ENCODE data around the gene SUDS3. TPM values are rescaled to one million over a fixed set of nuclear protein-coding genes. Genes with fewer than 3 reads are reported as not detected.

Gene SUDS3
- total RNA-seq, 1 experiment from 2014 or later: 50.5 TPM

GRCh38 chr12:118409834-118410233 is 33.5 kb downstream of the SUDS3 start:
- H3K27me3 ChIP-seq (ENCODE audit: insufficient read depth, low read length): no peaks in the 10 kb centered on the region
- no peak overlapping the region for H3K4ac ChIP-seq (ENCODE audit: low read depth, low read length)
- H3K4me1 ChIP-seq (ENCODE audit: insufficient read depth, low read length): no peaks in the 10 kb centered on the region
- peaks cover 52 to 79% (median 78%) of the 10 kb centered on the region in 3 experiments; a peak in 6 of 7 replicates for H3K36me3 Mint-ChIP-seq (ENCODE audit: insufficient read depth in 1 of 3, low read depth in 3 of 3)
- no peak overlapping the region for H3K23ac ChIP-seq (ENCODE audit: insufficient read length, low read depth, low read length)
- H3K4me3 Mint-ChIP-seq: no peak overlapping the region
- no peak overlapping the region for H3K9ac ChIP-seq (ENCODE audit: extremely low read depth, insufficient read length, low read length)
- no peak overlapping the region for H2BK12ac ChIP-seq (ENCODE audit: insufficient read length, low read depth, low read length)
- no peak overlapping the region for H3K27ac Mint-ChIP-seq
- H3K79me2 ChIP-seq (ENCODE audit: insufficient read depth, low read length): no peaks in the 10 kb centered on the region
- H3K79me1 ChIP-seq (ENCODE audit: insufficient read depth, low read depth, low read length, poor library complexity, severe bottlenecking): no peaks in the 10 kb centered on the region
- H3K14ac ChIP-seq (ENCODE audit: insufficient read depth, low read length): no peak overlapping the region
- no peak overlapping the region for H4K8ac ChIP-seq (replicated peaks; ENCODE audit: insufficient read length, low read depth, low read length)
- no peak for DNase-seq
- no peak overlapping the region for H2AK5ac ChIP-seq (ENCODE audit: insufficient read length, low read length)
- no peak overlapping the region for H2BK15ac ChIP-seq (ENCODE audit: low read depth, low read length)
- H3K27ac ChIP-seq (ENCODE audit: insufficient read length, low read depth, low read length): no peak overlapping the region
- no peak overlapping the region for H2AFZ ChIP-seq (ENCODE audit: low read length)
- no peak overlapping the region for H4K91ac ChIP-seq (ENCODE audit: insufficient read length, low read depth, low read length)
- no peaks in the 10 kb centered on the region for H3K9me3 ChIP-seq (ENCODE audit: control insufficient read depth, low read depth, low read length)
- no peak overlapping the region for H2BK120ac ChIP-seq (ENCODE audit: low read depth, low read length, poor library complexity, severe bottlenecking)
- no peak for TF ChIP-seq CTCF (conservative IDR thresholded peaks at IDR 0.05)
- H2BK5ac ChIP-seq (ENCODE audit: insufficient read length, low read length): no peak overlapping the region
- H3T11ph ChIP-seq (ENCODE audit: low read length): no peak overlapping the region
- no peak overlapping the region for H3K18ac ChIP-seq (ENCODE audit: insufficient read length, low read depth, low read length)
- H3K23me2 ChIP-seq (ENCODE audit: insufficient read length, low read depth, low read length, poor library complexity, severe bottlenecking): no peaks in the 10 kb centered on the region
- no peaks in the 10 kb centered on the region for H4K20me1 ChIP-seq (ENCODE audit: control insufficient read depth, insufficient read depth, insufficient read length)
- no peak overlapping the region for H3K4me2 ChIP-seq (ENCODE audit: insufficient read depth, insufficient read length, low read length)
- WGBS (ENCODE audit: extremely low coverage, insufficient read length, low lambda C conversion rate): no CpG with 5 or more reads among the region's 2 CpGs
- no peak overlapping the region for H2BK20ac ChIP-seq (ENCODE audit: low read depth, low read length, poor library complexity, severe bottlenecking)
- H3K4me1 Mint-ChIP-seq: no peaks in the 10 kb centered on the region
- H4K5ac ChIP-seq (ENCODE audit: insufficient read length, low read depth, low read length): no peak overlapping the region
- H3K56ac ChIP-seq (ENCODE audit: insufficient read length, low read depth, low read length): no peak overlapping the region
- no peaks in the 10 kb centered on the region for H3K9me3 Mint-ChIP-seq
- H3K27me3 Mint-ChIP-seq (ENCODE audit: low read depth): no peaks in the 10 kb centered on the region
